Uterus (tissue), 2 donors: Measurements from ENCODE around the gene HBD.
"Not testable (repeated sequence)": the region's sequence is repeated elsewhere in the genome, so short reads cannot be mapped to it uniquely, and the experiment has no call there.

Source experiments
- CTCF ChIP-seq, 4 experiments: fragments of 200-600 bp in 2 of 4; fragments of 450-650 bp in 2 of 4; sonication (generic) in 2 of 4; IDR thresholded peaks; one replicate each; pipeline ENCODE4 v1.5.1; 2016 to 2019; ENCODE audit warnings: antibody characterized with exemption in 4 of 4, mild to moderate bottlenecking in 2 of 4, moderate library complexity in 1 of 4
- POLR2A ChIP-seq, 2 donors: fragments of 450-650 bp; IDR thresholded peaks; one replicate each; pipeline ENCODE4 v1.6.1; 2016; ENCODE audit warnings: antibody characterized with exemption in 2 of 2, mild to moderate bottlenecking in 1 of 2, moderate library complexity in 1 of 2

GRCh38 chr11:5249807-5250396, 15.6 kb upstream of the HBD start, which contains the start of gene HBG1:
- not testable (repeated sequence) for TF ChIP-seq CTCF, POLR2A (IDR thresholded peaks at IDR 0.05)
